Measurements from ENCODE around the gene CDC123.

The CDC123 gene

GRCh38 chr10:12179606-12180170 is 16.3 kb upstream of the CDC123 start:
- H2BK120ac ChIP-seq (ENCODE audit: insufficient read depth, low read length, poor library complexity) = no peak overlapping the region
- H3K4ac ChIP-seq (ENCODE audit: low read depth, low read length) = no peak overlapping the region
- H3K4me1 ChIP-seq (ENCODE audit: control insufficient read depth in 1 of 2, insufficient read depth in 2 of 2, low read length in 2 of 2) = no peaks in the 10 kb centered on the region
- no peak overlapping the region for H3K18ac ChIP-seq (ENCODE audit: low read length)
- H3K9me3 ChIP-seq (ENCODE audit: insufficient read depth, low read depth, low read length) = no peaks in the 10 kb centered on the region
- no peak overlapping the region for H3K14ac ChIP-seq (ENCODE audit: low read length)
- no peak overlapping the region for H4K91ac ChIP-seq (ENCODE audit: low read depth, low read length)
- H3K23ac ChIP-seq (ENCODE audit: low read length) = no peak overlapping the region
- peaks cover 23 to 26% of the 10 kb centered on the region in 2 experiments for H3K36me3 ChIP-seq (ENCODE audit: control insufficient read depth in 1 of 2, insufficient read depth in 2 of 2, low read length in 2 of 2)
- H2BK12ac ChIP-seq (ENCODE audit: low read length) = no peak overlapping the region
- H4K12ac ChIP-seq (ENCODE audit: low read depth, low read length) = no peak overlapping the region
- no peak overlapping the region for H2AK5ac ChIP-seq (ENCODE audit: low read length)
- no peak overlapping the region for H2AFZ ChIP-seq (ENCODE audit: insufficient read depth, low read length, poor library complexity)
- H3K27me3 ChIP-seq (ENCODE audit: insufficient read depth, low read length) = no peaks in the 10 kb centered on the region
- no peak overlapping the region for H3K27ac ChIP-seq (ENCODE audit: low read depth, low read length)
- H3K4me2 ChIP-seq (ENCODE audit: low read length) = no peak overlapping the region
- WGBS (ENCODE audit: extremely low coverage, insufficient coverage, insufficient read length) = no CpG with 5 or more reads among the region's 4 CpGs
- H3K79me2 ChIP-seq (ENCODE audit: control insufficient read depth, insufficient read depth, low read length, poor library complexity) = no peaks in the 10 kb centered on the region
- no peak overlapping the region for H3K4me3 ChIP-seq (ENCODE audit: low read depth, low read length)
- no peaks in the 10 kb centered on the region for H3K79me1 ChIP-seq (ENCODE audit: low read length)
- DNase-seq = no peak
- no peak overlapping the region for H2BK5ac ChIP-seq (ENCODE audit: low read depth, low read length, poor library complexity)
- H3K9ac ChIP-seq (ENCODE audit: low read length) = no peak overlapping the region
- H4K8ac ChIP-seq (ENCODE audit: low read depth, low read length) = no peak overlapping the region

- no peaks in the 10 kb centered on the region for H3K4me1 ChIP-seq (ENCODE audit: control insufficient read depth in 1 of 2, insufficient read depth in 2 of 2, low read length in 2 of 2)
- no peaks in the 10 kb centered on the region for H3K79me1 ChIP-seq (ENCODE audit: low read length)
- no peak for DNase-seq
- H3K27ac ChIP-seq (ENCODE audit: low read depth, low read length) = no peak overlapping the region
- H2BK12ac ChIP-seq (ENCODE audit: low read length) = no peak overlapping the region
- no peak overlapping the region for H2BK120ac ChIP-seq (ENCODE audit: insufficient read depth, low read length, poor library complexity)
- no peak overlapping the region for H3K14ac ChIP-seq (ENCODE audit: low read length)
- H2BK5ac ChIP-seq (ENCODE audit: low read depth, low read length, poor library complexity) = no peak overlapping the region
- no peak overlapping the region for H3K23ac ChIP-seq (ENCODE audit: low read length)
- no peak overlapping the region for H4K8ac ChIP-seq (ENCODE audit: low read depth, low read length)
- WGBS (ENCODE audit: extremely low coverage, insufficient coverage, insufficient read length) = no CpG with 5 or more reads among the region's 9 CpGs
- no peak overlapping the region for H2AK5ac ChIP-seq (ENCODE audit: low read length)
- no peaks in the 10 kb centered on the region for H3K79me2 ChIP-seq (ENCODE audit: control insufficient read depth, insufficient read depth, low read length, poor library complexity)
- H3K9me3 ChIP-seq (ENCODE audit: insufficient read depth, low read depth, low read length) = no peaks in the 10 kb centered on the region
- no peaks in the 10 kb centered on the region for H3K27me3 ChIP-seq (ENCODE audit: insufficient read depth, low read length)
- H2AFZ ChIP-seq (ENCODE audit: insufficient read depth, low read length, poor library complexity) = no peak overlapping the region
- no peak overlapping the region for H3K4ac ChIP-seq (ENCODE audit: low read depth, low read length)
- no peak overlapping the region for H3K18ac ChIP-seq (ENCODE audit: low read length)
- no peak overlapping the region for H3K9ac ChIP-seq (ENCODE audit: low read length)
- H3K36me3 ChIP-seq (ENCODE audit: control insufficient read depth in 1 of 2, insufficient read depth in 2 of 2, low read length in 2 of 2) = peaks cover 21 to 26% of the 10 kb centered on the region in 2 experiments
- H4K91ac ChIP-seq (ENCODE audit: low read depth, low read length) = no peak overlapping the region
- H4K12ac ChIP-seq (ENCODE audit: low read depth, low read length) = no peak overlapping the region
- no peak overlapping the region for H3K4me2 ChIP-seq (ENCODE audit: low read length)
- H3K4me3 ChIP-seq (ENCODE audit: low read depth, low read length) = no peak overlapping the region
Observed at GRCh38 chr10:12180221-12180974, 15.6 kb upstream of the CDC123 start.

GRCh38 chr10:12181065-12181775 is 14.8 kb upstream of the CDC123 start:
- Histone ChIP-seq H3K4me1 (ENCODE audit: control insufficient read depth in 1 of 2, insufficient read depth in 2 of 2, low read length in 2 of 2) (no peaks in the 10 kb centered on the region), H4K8ac (ENCODE audit: low read depth, low read length) (no peak overlapping the region), H3K4me3 (ENCODE audit: low read depth, low read length) (no peak overlapping the region), H2BK120ac (ENCODE audit: insufficient read depth, low read length, poor library complexity) (no peak overlapping the region), H4K12ac (ENCODE audit: low read depth, low read length) (no peak overlapping the region), H2AFZ (ENCODE audit: insufficient read depth, low read length, poor library complexity) (no peak overlapping the region), H3K4ac (ENCODE audit: low read depth, low read length) (no peak overlapping the region), H2BK5ac (ENCODE audit: low read depth, low read length, poor library complexity) (no peak overlapping the region), H3K9ac (ENCODE audit: low read length) (no peak overlapping the region), H3K79me2 (ENCODE audit: control insufficient read depth, insufficient read depth, low read length, poor library complexity) (no peaks in the 10 kb centered on the region), H2AK5ac (ENCODE audit: low read length) (no peak overlapping the region), H3K14ac (ENCODE audit: low read length) (no peak overlapping the region), H4K91ac (ENCODE audit: low read depth, low read length) (no peak overlapping the region), H3K9me3 (ENCODE audit: insufficient read depth, low read depth, low read length) (no peaks in the 10 kb centered on the region), H3K36me3 (ENCODE audit: control insufficient read depth in 1 of 2, insufficient read depth in 2 of 2, low read length in 2 of 2) (peaks cover 15 to 23% of the 10 kb centered on the region in 2 experiments), H3K23ac (ENCODE audit: low read length) (no peak overlapping the region), H3K27me3 (ENCODE audit: insufficient read depth, low read length) (no peaks in the 10 kb centered on the region), H2BK12ac (ENCODE audit: low read length) (no peak overlapping the region), H3K79me1 (ENCODE audit: low read length) (no peaks in the 10 kb centered on the region), H3K27ac (ENCODE audit: low read depth, low read length) (no peak overlapping the region), H3K4me2 (ENCODE audit: low read length) (no peak overlapping the region), H3K18ac (ENCODE audit: low read length) (no peak overlapping the region)
- WGBS (ENCODE audit: extremely low coverage, insufficient coverage, insufficient read length) = no CpG with 5 or more reads among the region's 13 CpGs
- DNase-seq = no peak

- H3K79me2 ChIP-seq (ENCODE audit: control insufficient read depth, insufficient read depth, low read length, poor library complexity) = no peaks in the 10 kb centered on the region
- no peak overlapping the region for H4K12ac ChIP-seq (ENCODE audit: low read depth, low read length)
- H2AK5ac ChIP-seq (ENCODE audit: low read length) = no peak overlapping the region
- no CpG with 5 or more reads among the region's 7 CpGs for WGBS (ENCODE audit: extremely low coverage, insufficient coverage, insufficient read length)
- H2BK12ac ChIP-seq (ENCODE audit: low read length) = no peak overlapping the region
- H4K91ac ChIP-seq (ENCODE audit: low read depth, low read length) = no peak overlapping the region
- no peak overlapping the region for H3K9ac ChIP-seq (ENCODE audit: low read length)
- no peak for DNase-seq
- H3K4ac ChIP-seq (ENCODE audit: low read depth, low read length) = no peak overlapping the region
- H3K27ac ChIP-seq (ENCODE audit: low read depth, low read length) = no peak overlapping the region
- no peaks in the 10 kb centered on the region for H3K9me3 ChIP-seq (ENCODE audit: insufficient read depth, low read depth, low read length)
- no peak overlapping the region for H4K8ac ChIP-seq (ENCODE audit: low read depth, low read length)
- H2AFZ ChIP-seq (ENCODE audit: insufficient read depth, low read length, poor library complexity) = no peak overlapping the region
- H3K27me3 ChIP-seq (ENCODE audit: insufficient read depth, low read length) = no peaks in the 10 kb centered on the region
- H3K36me3 ChIP-seq (ENCODE audit: control insufficient read depth in 1 of 2, insufficient read depth in 2 of 2, low read length in 2 of 2) = peaks cover 10 to 11% of the 10 kb centered on the region in 2 experiments
- H3K18ac ChIP-seq (ENCODE audit: low read length) = no peak overlapping the region
- no peak overlapping the region for H2BK5ac ChIP-seq (ENCODE audit: low read depth, low read length, poor library complexity)
- no peak overlapping the region for H3K4me2 ChIP-seq (ENCODE audit: low read length)
- no peak overlapping the region for H3K23ac ChIP-seq (ENCODE audit: low read length)
- H2BK120ac ChIP-seq (ENCODE audit: insufficient read depth, low read length, poor library complexity) = no peak overlapping the region
- no peaks in the 10 kb centered on the region for H3K4me1 ChIP-seq (ENCODE audit: control insufficient read depth in 1 of 2, insufficient read depth in 2 of 2, low read length in 2 of 2)
- H3K4me3 ChIP-seq (ENCODE audit: low read depth, low read length) = no peak overlapping the region
- no peaks in the 10 kb centered on the region for H3K79me1 ChIP-seq (ENCODE audit: low read length)
- no peak overlapping the region for H3K14ac ChIP-seq (ENCODE audit: low read length)
Observed at GRCh38 chr10:12184165-12184564, 11.8 kb upstream of the CDC123 start.
